CD4-positive, alpha-beta memory T cell (primary cell): Measurements from ENCODE around the gene DNAH6. TPM values are rescaled to one million over a fixed set of nuclear protein-coding genes. Genes with fewer than 3 reads are reported as not detected.
A peak's percentile ranks its signal among the peaks of the same experiment; 100 is the strongest.

Experiments used
- CTCF ChIA-PET: fragments of 350-600 bp; sonication (Branson Sonifier 250); formaldehyde crosslinking; loops from one replicate; lab custom pipeline; 2021; ENCODE audit warnings: inconsistent platforms; ENCODE audit not compliant: partially characterized antibody; lab: Charles Lee
- POLR2A ChIA-PET: fragments of 350-600 bp; sonication (Branson Sonifier 250); formaldehyde crosslinking; loops from one replicate; lab custom pipeline; 2021; ENCODE audit not compliant: partially characterized antibody; lab: Charles Lee
- DNase-seq, 5 donors: peaks; one replicate each; pipeline versions ENCODE4 v3.0.0 to v3.0.0-alpha.2; 2020 to 2022; ENCODE audit warnings: mixed read lengths in 1 of 5
- H3K27ac ChIP-seq: one replicate; pipeline ENCODE4 v1.7.0; 2013; ENCODE audit warnings: low read depth, low read length
- H3K27me3 ChIP-seq: 2 replicates; pipeline ENCODE4 v1.7.0; 2013; ENCODE audit warnings: mild to moderate bottlenecking, low read length, moderate library complexity; ENCODE audit not compliant: insufficient read depth
- H3K36me3 ChIP-seq: 2 replicates; pipeline ENCODE4 v1.7.0; 2013; ENCODE audit warnings: mild to moderate bottlenecking, low read length, moderate library complexity; ENCODE audit not compliant: insufficient read depth
- H3K4me1 ChIP-seq: 2 replicates; pipeline ENCODE4 v1.7.0; 2013; ENCODE audit warnings: mild to moderate bottlenecking, low read length, moderate library complexity; ENCODE audit not compliant: insufficient read depth
- H3K4me3 ChIP-seq, 2 donors: one replicate each; pipeline ENCODE4 v1.7.0; 2013; ENCODE audit warnings: low read length in 2 of 2, mild to moderate bottlenecking in 1 of 2
- H3K9me3 ChIP-seq, 2 donors: one replicate each; pipeline ENCODE4 v1.7.0; 2013; ENCODE audit warnings: low read length in 2 of 2, control low read depth in 1 of 2; ENCODE audit not compliant: control insufficient read depth in 1 of 2
- H3K27ac Mint-ChIP-seq, 7 donors: one replicate each; pipeline ENCODE4 v1.8.0; 2020 to 2021; ENCODE audit warnings: mixed read lengths in 7 of 7, mild to moderate bottlenecking in 6 of 7, inconsistent platforms in 3 of 7, moderate library complexity in 3 of 7
- H3K27me3 Mint-ChIP-seq, 2 donors: one replicate each; pipeline ENCODE4 v1.8.0; 2020 to 2021; ENCODE audit warnings: mixed read lengths in 2 of 2
- H3K36me3 Mint-ChIP-seq, 2 donors: one replicate each; pipeline ENCODE4 v1.8.0; 2020 to 2021; ENCODE audit warnings: mixed read lengths in 2 of 2, inconsistent platforms in 1 of 2, mild to moderate bottlenecking in 1 of 2
- H3K4me1 Mint-ChIP-seq, 4 donors: one replicate each; pipeline ENCODE4 v1.8.0; 2020 to 2021; ENCODE audit warnings: mixed read lengths in 4 of 4, mild to moderate bottlenecking in 1 of 4
- H3K4me3 Mint-ChIP-seq, 8 donors: one replicate each; pipeline ENCODE4 v1.8.0; 2020 to 2021; ENCODE audit warnings: mixed read lengths in 8 of 8, mild to moderate bottlenecking in 7 of 8, moderate library complexity in 6 of 8, inconsistent platforms in 3 of 8
- H3K9me3 Mint-ChIP-seq, 8 donors: one replicate each; pipeline ENCODE4 v1.8.0; 2020 to 2021; ENCODE audit warnings: mixed read lengths in 8 of 8, mild to moderate bottlenecking in 5 of 8, inconsistent platforms in 3 of 8, moderate library complexity in 1 of 8
- intact Hi-C: fragments of 100-400 bp; cut with micrococcal nuclease; formaldehyde crosslinking; loops from one replicate; pipeline ENCODE4 v1.15.1; 2023
- polyA plus RNA-seq, 2 donors: library from polyadenylated mRNA; unstranded; fragments of 300-500 nt; fragmentation: Illumina TruSeq; gene quantifications; one replicate each; pipeline ENCODE4 v1.2.3, GENCODE V29; 2021
- total RNA-seq, 2 experiments: library from RNA; stranded (reverse); gene quantifications; one replicate each; pipeline ENCODE4 v1.2.3, GENCODE V29; 2021

Gene DNAH6
- total and polyA plus RNA-seq, 4 experiments from 2014 or later: 0.22 to 2.9 (median 1.2) TPM

GRCh38 chr2:84830758-84831500 is 314.6 kb downstream of the DNAH6 start:
- Mint-ChIP-seq H3K4me3 (peak overlapping the region in 6 of 8 donors; percentile 4 to 77 (median 51)), H3K9me3 (peaks cover 0 to 9% (median 3%) of the 10 kb centered on the region in 8 donors), H3K27ac (peak overlapping the region in 3 of 7 donors; percentile 71 to 94 (median 93)), H3K36me3 (peaks cover 34 to 59% of the 10 kb centered on the region in 2 donors), H3K27me3 (no peaks in the 10 kb centered on the region), H3K4me1 (peaks cover 11 to 46% (median 31%) of the 10 kb centered on the region in 4 donors)
- H3K36me3 ChIP-seq: peaks cover 5% of the 10 kb centered on the region
- intact Hi-C loops: loop anchor here (5.0 kb wide), 1 partner anchor 36 kb away; no protein-coding TSS in a partner anchor
- H3K27me3 ChIP-seq: no peaks in the 10 kb centered on the region
- peak overlapping the region in 1 of 2 donors; percentile 6 for H3K4me3 ChIP-seq
- ChIA-PET CTCF (no interaction called here), POLR2A (interaction anchor here (1.0 to 3.6 kb wide), 6 partner anchors 11 to 95 kb away, joined by 3 to 40 read pairs (median 14); partner anchors contain the start of gene TRABD2A)
- no peak overlapping the region for H3K27ac ChIP-seq
- no peak for DNase-seq
- no peaks in the 10 kb centered on the region for H3K9me3 ChIP-seq
- peaks cover 89% of the 10 kb centered on the region for H3K4me1 ChIP-seq

GRCh38 chr2:84832772-84833461 is 316.6 kb downstream of the DNAH6 start:
- ChIA-PET POLR2A (interaction anchor here (1.0 to 3.6 kb wide), 13 partner anchors 8 to 93 kb away, joined by 3 to 40 read pairs (median 8); partner anchors contain the start of genes TMSB10 and TRABD2A), CTCF (interaction anchor here (0.9 to 3.0 kb wide), 8 partner anchors 9 to 113 kb away, joined by 3 to 19 read pairs (median 7); no protein-coding TSS in a partner anchor)
- H3K27ac Mint-ChIP-seq: peak overlapping the region in 4 of 7 donors; percentile 93 to 96 (median 94)
- intact Hi-C loops: loop anchor here (5.0 kb wide), 1 partner anchor 34 kb away; no protein-coding TSS in a partner anchor
- peaks cover 27 to 49% (median 39%) of the 10 kb centered on the region in 4 donors for H3K4me1 Mint-ChIP-seq
- DNase-seq: peak in 2 of 5 donors; percentile 15 to 38
- no peaks in the 10 kb centered on the region for H3K27me3 ChIP-seq
- no peaks in the 10 kb centered on the region for H3K27me3 Mint-ChIP-seq
- H3K4me3 Mint-ChIP-seq: peak overlapping the region; percentile 52 to 84 (median 78)
- H3K36me3 ChIP-seq: peaks cover 13% of the 10 kb centered on the region
- H3K9me3 ChIP-seq: no peaks in the 10 kb centered on the region
- peaks cover 41 to 61% of the 10 kb centered on the region in 2 donors for H3K36me3 Mint-ChIP-seq
- peaks cover 2 to 22% (median 10%) of the 10 kb centered on the region in 8 donors for H3K9me3 Mint-ChIP-seq
- peak overlapping the region in 1 of 2 donors; percentile 39 for H3K4me3 ChIP-seq
- H3K4me1 ChIP-seq: peaks cover 87% of the 10 kb centered on the region
- H3K27ac ChIP-seq: peak overlapping the region; percentile 59

GRCh38 chr2:84833481-84834150 is 317.3 kb downstream of the DNAH6 start:
- no peaks in the 10 kb centered on the region for H3K9me3 ChIP-seq
- H3K36me3 ChIP-seq: peaks cover 17% of the 10 kb centered on the region
- Mint-ChIP-seq H3K27ac (peak overlapping the region in 4 of 7 donors; percentile 93 to 96 (median 94)), H3K36me3 (peaks cover 47 to 62% of the 10 kb centered on the region in 2 donors), H3K27me3 (no peaks in the 10 kb centered on the region), H3K9me3 (peaks cover 2 to 22% (median 10%) of the 10 kb centered on the region in 8 donors), H3K4me1 (peaks cover 34 to 49% (median 40%) of the 10 kb centered on the region in 4 donors), H3K4me3 (peak overlapping the region; percentile 52 to 84 (median 78))
- intact Hi-C loops: loop anchor here (5.0 kb wide), 1 partner anchor 34 kb away; no protein-coding TSS in a partner anchor
- peaks cover 87% of the 10 kb centered on the region for H3K4me1 ChIP-seq
- DNase-seq: no peak
- H3K27ac ChIP-seq: peak overlapping the region; percentile 59
- POLR2A ChIA-PET: interaction anchor here (1.0 to 3.6 kb wide), 11 partner anchors 8 to 92 kb away, joined by 3 to 40 read pairs (median 8); partner anchors contain the start of gene TMSB10
- CTCF ChIA-PET: interaction anchor here (0.9 to 3.0 kb wide), 7 partner anchors 9 to 112 kb away, joined by 3 to 19 read pairs (median 5); no protein-coding TSS in a partner anchor
- no peaks in the 10 kb centered on the region for H3K27me3 ChIP-seq
- H3K4me3 ChIP-seq: peak overlapping the region; percentile 39 to 44

- H3K27ac Mint-ChIP-seq: peak overlapping the region in 4 of 7 donors; percentile 39 to 85 (median 80)
- intact Hi-C loops: no loop called here
- POLR2A ChIA-PET: interaction anchor here (2.0 to 4.3 kb wide), 3 partner anchors 10 to 14 kb away, joined by 8 to 31 read pairs (median 18); no protein-coding TSS in a partner anchor
These were observed 319.9 kb downstream of the DNAH6 start for GRCh38 chr2:84836215-84836614.

GRCh38 chr2:84838434-84839145 is 322.3 kb downstream of the DNAH6 start:
- peak overlapping the region; percentile 85 to 98 (median 93) for H3K27ac Mint-ChIP-seq
- DNase-seq: no peak
- no peaks in the 10 kb centered on the region for H3K27me3 Mint-ChIP-seq
- peaks cover 68 to 88% (median 76%) of the 10 kb centered on the region in 4 donors for H3K4me1 Mint-ChIP-seq
- ChIA-PET CTCF (interaction anchor here (0.8 to 2.7 kb wide), 13 partner anchors 9 to 312 kb away, joined by 3 to 16 read pairs (median 3); no protein-coding TSS in a partner anchor), POLR2A (interaction anchor here (0.9 to 4.3 kb wide), 9 partner anchors 8 to 69 kb away, joined by 3 to 31 read pairs (median 8); partner anchors contain the start of gene TRABD2A)
- H3K9me3 Mint-ChIP-seq: peaks cover 2 to 22% (median 10%) of the 10 kb centered on the region in 8 donors
- Histone ChIP-seq H3K36me3 (peaks cover 22% of the 10 kb centered on the region), H3K9me3 (no peaks in the 10 kb centered on the region), H3K4me3 (no peak overlapping the region), H3K27ac (peak overlapping the region; percentile 61), H3K27me3 (no peaks in the 10 kb centered on the region), H3K4me1 (peaks cover 87% of the 10 kb centered on the region)
- peak overlapping the region in 6 of 8 donors; percentile 25 to 70 (median 39) for H3K4me3 Mint-ChIP-seq
- H3K36me3 Mint-ChIP-seq: peaks cover 62 to 69% of the 10 kb centered on the region in 2 donors
- intact Hi-C loops: no loop called here

More at GRCh38 chr2:84836215-84836614, 319.9 kb downstream of the DNAH6 start:
- Histone ChIP-seq H3K27me3 (no peaks in the 10 kb centered on the region), H3K36me3 (peaks cover 22% of the 10 kb centered on the region), H3K27ac (no peak overlapping the region), H3K4me3 (no peak overlapping the region), H3K9me3 (no peaks in the 10 kb centered on the region), H3K4me1 (peaks cover 87% of the 10 kb centered on the region)
- peaks cover 73 to 75% of the 10 kb centered on the region in 2 donors for H3K36me3 Mint-ChIP-seq
- H3K27me3 Mint-ChIP-seq: no peaks in the 10 kb centered on the region
- CTCF ChIA-PET: no interaction called here
- no peak for DNase-seq
- peaks cover 57 to 75% (median 63%) of the 10 kb centered on the region in 4 donors for H3K4me1 Mint-ChIP-seq
- H3K9me3 Mint-ChIP-seq: peaks cover 2 to 22% (median 10%) of the 10 kb centered on the region in 8 donors
- peak overlapping the region in 4 of 8 donors; percentile 19 to 70 (median 48) for H3K4me3 Mint-ChIP-seq
